Gastroesophageal sphincter (tissue), 4 donors: ENCODE data around the gene GPC3. TPM values are rescaled to one million over a fixed set of nuclear protein-coding genes. Genes with fewer than 3 reads are reported as not detected.
"Not testable (repeated sequence)": the region's sequence is repeated elsewhere in the genome, so short reads cannot be mapped to it uniquely, and the experiment has no call there.

ENCODE experiments used
- ATAC-seq: fragments of 150-250 bp; one replicate; pipeline ENCODE4 v1.9.1; 2016; ENCODE audit warnings: mild to moderate bottlenecking, moderate library complexity
- H3K27ac ChIP-seq, 4 donors: fragments of 200-600 bp; sonication (generic) in 3 of 4; 1 replicate in 3 of 4; 2 replicates in 1 of 4; pipeline ENCODE4 v1.5.1; 2016 to 2019
- H3K27me3 ChIP-seq: fragments of 200-600 bp; sonication (generic); one replicate; pipeline ENCODE4 v1.5.1; 2019
- H3K36me3 ChIP-seq, 2 donors: fragments of 200-600 bp; sonication (generic); one replicate each; pipeline ENCODE4 v1.5.1; 2019; ENCODE audit warnings: control low read depth in 1 of 2
- H3K4me1 ChIP-seq, 3 donors: fragments of 200-600 bp; sonication (generic); 1 replicate in 2 of 3; 2 replicates in 1 of 3; pipeline ENCODE4 v1.5.1; 2016 to 2019; ENCODE audit warnings: control low read depth in 2 of 3
- H3K4me3 ChIP-seq, 2 donors: fragments of 200-600 bp; sonication (generic); one replicate each; pipeline ENCODE4 v1.5.1; 2019; ENCODE audit warnings: mild to moderate bottlenecking in 1 of 2, moderate library complexity in 1 of 2
- H3K9me3 ChIP-seq, 3 donors: fragments of 200-600 bp; sonication (generic); one replicate each; pipeline ENCODE4 v1.5.1; 2017 to 2019; ENCODE audit warnings: control low read depth in 2 of 3
- CTCF ChIP-seq, 4 experiments: fragments of 200-600 bp in 2 of 4; fragments of 450-650 bp in 2 of 4; sonication (generic) in 1 of 4; IDR thresholded peaks; one replicate each; pipeline ENCODE4 v1.5.1; 2017 to 2019; ENCODE audit warnings: antibody characterized with exemption in 4 of 4, mild to moderate bottlenecking in 2 of 4, moderate library complexity in 2 of 4
- EP300 ChIP-seq: sonication (generic); formaldehyde crosslinking; IDR thresholded peaks from one replicate; pipeline ENCODE4 v1.6.1; 2017; ENCODE audit warnings: antibody characterized with exemption, mild to moderate bottlenecking
- POLR2A ChIP-seq, 2 donors: fragments of 450-650 bp; IDR thresholded peaks; one replicate each; pipeline ENCODE4 v1.6.1; 2017; ENCODE audit warnings: antibody characterized with exemption in 2 of 2, mild to moderate bottlenecking in 2 of 2, moderate library complexity in 1 of 2
- POLR2AphosphoS5 ChIP-seq: sonication (generic); formaldehyde crosslinking; IDR thresholded peaks from one replicate; pipeline ENCODE4 v1.6.1; 2017; ENCODE audit warnings: antibody characterized with exemption
- WGBS, 2 donors: methylation state at CpG; one replicate each; pipeline ENCODE4 v1.1.5; 2018; ENCODE audit warnings: low coverage in 1 of 2; 5-methylcytosine and 5-hydroxymethylcytosine counted together
- total RNA-seq, 4 donors: library from RNA; depleted of rRNA; stranded (reverse); fragments of >200 nt; gene quantifications; one replicate each; pipeline ENCODE4 v1.1.0, GENCODE V29; 2016

The GPC3 gene
- total RNA-seq, 4 donors from 2014 or later: 5.8 to 19.7 (median 14.9) TPM

DNA sequence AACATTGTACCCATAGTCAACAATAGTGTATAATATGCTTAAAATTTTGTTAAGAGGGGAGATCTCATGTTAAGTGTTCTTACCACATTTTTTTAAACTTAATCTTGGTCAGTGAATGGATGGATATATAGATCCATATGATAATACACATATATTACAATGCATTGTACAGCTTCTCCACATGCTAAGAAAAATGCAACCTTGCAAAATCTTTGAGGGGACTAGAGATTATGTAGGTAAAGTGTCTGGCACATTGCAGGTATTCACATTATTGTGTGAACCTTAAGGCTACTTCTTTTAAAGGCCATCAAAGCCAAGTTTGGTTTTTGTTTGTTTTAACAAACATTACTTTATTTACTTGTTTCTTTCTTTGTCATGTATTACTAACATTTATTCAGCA lies 10.4 kb upstream of the GPC3 start:
- no peak for TF ChIP-seq POLR2AphosphoS5
- no peak for TF ChIP-seq POLR2A (IDR thresholded peaks at IDR 0.05)
- no peak for TF ChIP-seq CTCF (IDR thresholded peaks at IDR 0.05)
- no peak for TF ChIP-seq EP300
- no peaks in the 10 kb centered on the region for H3K9me3 ChIP-seq
- H3K4me3 ChIP-seq: no peak overlapping the region
- no peaks in the 10 kb centered on the region for H3K4me1 ChIP-seq
- ATAC-seq: no peak
- no peaks in the 10 kb centered on the region for H3K27me3 ChIP-seq
- H3K36me3 ChIP-seq: no peaks in the 10 kb centered on the region
- no peak overlapping the region for H3K27ac ChIP-seq

GRCh38 chrX:133994576-133994975 lies 9.2 kb upstream of the GPC3 start:
- no peaks in the 10 kb centered on the region for H3K36me3 ChIP-seq
- TF ChIP-seq POLR2AphosphoS5: no peak
- no peak for TF ChIP-seq POLR2A (IDR thresholded peaks at IDR 0.05)
- TF ChIP-seq CTCF (IDR thresholded peaks at IDR 0.05): no peak
- TF ChIP-seq EP300: no peak
- H3K9me3 ChIP-seq: no peaks in the 10 kb centered on the region
- no peaks in the 10 kb centered on the region for H3K4me1 ChIP-seq
- WGBS, 2 donors: 75 to 93% methylated on average over 1 to 2 of the region's 2 CpGs
- no peak for ATAC-seq
- H3K27ac ChIP-seq: no peak overlapping the region
- no peak overlapping the region for H3K4me3 ChIP-seq
- H3K27me3 ChIP-seq: no peaks in the 10 kb centered on the region

DNA sequence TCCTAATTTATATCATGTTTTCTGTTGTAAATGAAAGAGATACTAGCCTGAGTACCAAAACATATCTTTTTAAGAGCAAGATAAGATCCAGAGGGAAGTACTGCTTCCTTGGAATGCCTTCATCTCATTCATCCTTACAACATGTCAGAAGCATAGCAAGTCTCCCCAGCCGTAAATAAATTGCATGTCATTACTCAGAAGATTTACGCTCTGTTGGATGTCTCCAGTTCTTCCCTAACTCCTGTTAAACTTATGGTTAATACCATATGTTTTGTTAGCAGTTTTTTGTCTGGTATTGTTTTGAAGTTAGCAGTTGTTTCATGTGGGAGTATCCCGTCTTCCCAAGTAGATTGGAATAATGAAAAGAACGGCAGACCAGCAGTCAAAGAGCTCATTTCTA lies 7.5 kb upstream of the GPC3 start:
- no peak for ATAC-seq
- Histone ChIP-seq H3K27me3 (no peaks in the 10 kb centered on the region), H3K27ac (no peak overlapping the region), H3K4me1 (no peaks in the 10 kb centered on the region), H3K4me3 (no peak overlapping the region), H3K9me3 (no peaks in the 10 kb centered on the region), H3K36me3 (no peaks in the 10 kb centered on the region)
- TF ChIP-seq CTCF (IDR thresholded peaks at IDR 0.05) (no peak), POLR2AphosphoS5 (no peak), EP300 (no peak), POLR2A (IDR thresholded peaks at IDR 0.05) (no peak)
- 56 to 57% methylated on average over 2 to 4 of the region's 4 CpGs for WGBS, 2 donors

DNA sequence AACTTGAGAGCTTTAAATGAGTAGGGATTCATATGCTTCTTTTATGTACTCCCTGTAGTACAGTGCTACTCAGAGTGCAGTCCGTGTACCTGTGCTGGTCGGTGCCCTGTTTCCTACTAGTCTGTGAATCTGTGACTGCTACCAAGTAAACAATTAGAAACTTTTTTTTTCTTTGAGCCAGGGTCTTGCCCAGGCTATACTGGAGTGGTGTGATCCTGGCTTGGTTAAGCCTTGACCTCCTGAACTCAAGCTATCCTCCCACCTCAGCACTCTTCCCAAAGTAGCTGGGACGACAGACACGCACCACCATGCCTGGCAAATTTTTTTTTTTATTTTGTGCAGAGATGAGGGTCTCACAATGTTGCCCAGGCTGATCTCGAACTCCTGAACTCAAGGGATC lies 6.4 kb upstream of the GPC3 start:
- no peak for ATAC-seq
- no peaks in the 10 kb centered on the region for H3K4me1 ChIP-seq
- no peaks in the 10 kb centered on the region for H3K9me3 ChIP-seq
- H3K27ac ChIP-seq: no peak overlapping the region
- H3K36me3 ChIP-seq: no peaks in the 10 kb centered on the region
- WGBS, 2 donors: 68 to 95% methylated on average over 4 to 5 of the region's 5 CpGs
- H3K27me3 ChIP-seq: no peaks in the 10 kb centered on the region
- H3K4me3 ChIP-seq: no peak overlapping the region
- no peak for TF ChIP-seq CTCF (IDR thresholded peaks at IDR 0.05)
- no peak for TF ChIP-seq POLR2A (IDR thresholded peaks at IDR 0.05)
- no peak for TF ChIP-seq POLR2AphosphoS5
- no peak for TF ChIP-seq EP300

- not testable (repeated sequence) for H3K4me1 ChIP-seq, ATAC-seq, H3K27ac ChIP-seq, H3K27me3 ChIP-seq, H3K36me3 ChIP-seq, H3K9me3 ChIP-seq, H3K4me3 ChIP-seq
- WGBS, 2 donors: 80% methylated on average over 1 to 3 of the region's 3 CpGs
These were observed 5.7 kb upstream of the GPC3 start for GRCh38 chrX:133991057-133991456.

GRCh38 chrX:133989993-133990392 lies 4.6 kb upstream of the GPC3 start:
- H3K4me1 ChIP-seq: peaks cover 0 to 10% (median 3%) of the 10 kb centered on the region in 3 donors
- WGBS, 2 donors: no CpG with 5 or more reads among the region's 1 CpG
- H3K27ac ChIP-seq: no peak overlapping the region
- H3K27me3 ChIP-seq: peaks cover 4% of the 10 kb centered on the region
- TF ChIP-seq CTCF (IDR thresholded peaks at IDR 0.05) (no peak), POLR2AphosphoS5 (no peak), EP300 (no peak), POLR2A (IDR thresholded peaks at IDR 0.05) (no peak)
- H3K4me3 ChIP-seq: no peak overlapping the region
- no peaks in the 10 kb centered on the region for H3K36me3 ChIP-seq
- ATAC-seq: no peak
- H3K9me3 ChIP-seq: no peaks in the 10 kb centered on the region
